Esophagus muscularis mucosa (tissue), 4 donors: ENCODE data around the gene AJUBA. TPM values are rescaled to one million over a fixed set of nuclear protein-coding genes. Genes with fewer than 3 reads are reported as not detected.

ENCODE experiments used
- DNase-seq: peaks from one replicate; pipeline ENCODE4 v3.0.0-alpha.2; 2017; ENCODE audit errors: extremely low spot score
- H3K27ac ChIP-seq, 4 donors: fragments of 200-600 bp; sonication (generic); replicated peaks in 1 of 4; 1 replicate in 3 of 4; 2 replicates in 1 of 4; pipeline ENCODE4 v1.5.1; 2016 to 2019; ENCODE audit warnings: mild to moderate bottlenecking in 1 of 4
- H3K27me3 ChIP-seq, 4 donors: fragments of 200-600 bp; sonication (generic); one replicate each; pipeline versions ENCODE4 v1.5.1 to v1.6.0; 2016 to 2019
- H3K36me3 ChIP-seq, 4 donors: fragments of 200-600 bp; sonication (generic); one replicate each; pipeline ENCODE4 v1.5.1; 2016 to 2019
- H3K4me1 ChIP-seq, 4 donors: fragments of 200-600 bp; sonication (generic); one replicate each; pipeline ENCODE4 v1.5.1; 2016 to 2019
- H3K4me3 ChIP-seq, 4 donors: fragments of 200-600 bp; sonication (generic); 1 replicate in 2 of 4; 2 replicates in 2 of 4; pipeline ENCODE4 v1.5.1; 2016 to 2019; ENCODE audit warnings: mild to moderate bottlenecking in 4 of 4, moderate library complexity in 1 of 4
- H3K9me3 ChIP-seq, 4 donors: fragments of 200-600 bp; sonication (generic); 1 replicate in 3 of 4; 2 replicates in 1 of 4; pipeline ENCODE4 v1.5.1; 2016 to 2019
- CTCF ChIP-seq, 3 experiments: fragments of 200-600 bp in 2 of 3; fragments of 450-650 bp in 1 of 3; sonication (generic) in 2 of 3; IDR thresholded peaks; one replicate each; pipeline ENCODE4 v1.5.1; 2017 to 2019; ENCODE audit warnings: antibody characterized with exemption in 3 of 3, mild to moderate bottlenecking in 2 of 3, moderate library complexity in 1 of 3
- EP300 ChIP-seq: sonication (generic); formaldehyde crosslinking; IDR thresholded peaks from one replicate; pipeline ENCODE4 v1.6.1; 2017; ENCODE audit warnings: antibody characterized with exemption
- POLR2A ChIP-seq: fragments of 450-650 bp; IDR thresholded peaks from one replicate; pipeline ENCODE4 v1.6.1; 2017; ENCODE audit warnings: antibody characterized with exemption, moderate library complexity, mild to moderate bottlenecking, low read depth
- POLR2AphosphoS5 ChIP-seq, 2 donors: sonication (generic); formaldehyde crosslinking; IDR thresholded peaks; one replicate each; pipeline ENCODE4 v1.6.1; 2017; ENCODE audit warnings: antibody characterized with exemption in 2 of 2
- WGBS: methylation state at CpG from one replicate; pipeline ENCODE4 v1.1.5; 2018; 5-methylcytosine and 5-hydroxymethylcytosine counted together
- intact Hi-C: fragments of 100-400 bp; cut with DNase I; formaldehyde crosslinking; loops from one replicate; pipeline ENCODE4 v1.15.1; 2023
- total RNA-seq, 4 donors: library from RNA; depleted of rRNA; stranded (reverse); fragments of >200 nt; gene quantifications; one replicate each; pipeline versions ENCODE4 v1.1.0 to v1.2.1, GENCODE V29; 2016

AJUBA gene
- total RNA-seq, 4 donors from 2014 or later: 7.0 to 32.5 (median 17.9) TPM

GRCh38 chr14:22995889-22996625, 13.7 kb upstream of the AJUBA start:
- Histone ChIP-seq H3K27ac (no peak overlapping the region), H3K4me3 (no peak overlapping the region), H3K4me1 (peaks cover 0 to 10% (median 8%) of the 10 kb centered on the region in 4 donors), H3K9me3 (no peaks in the 10 kb centered on the region), H3K27me3 (no peaks in the 10 kb centered on the region), H3K36me3 (peaks cover 0 to 21% (median 3%) of the 10 kb centered on the region in 4 donors)
- WGBS: 94% methylated on average over 9 of the region's 9 CpGs
- TF ChIP-seq EP300 (no peak), CTCF (IDR thresholded peaks at IDR 0.05) (no peak), POLR2A (no peak), POLR2AphosphoS5 (IDR thresholded peaks at IDR 0.05) (no peak)
- DNase-seq: no peak
- intact Hi-C loops: loop anchor here (2.0 kb wide), 1 partner anchor 55 kb away; no protein-coding TSS in a partner anchor

DNA sequence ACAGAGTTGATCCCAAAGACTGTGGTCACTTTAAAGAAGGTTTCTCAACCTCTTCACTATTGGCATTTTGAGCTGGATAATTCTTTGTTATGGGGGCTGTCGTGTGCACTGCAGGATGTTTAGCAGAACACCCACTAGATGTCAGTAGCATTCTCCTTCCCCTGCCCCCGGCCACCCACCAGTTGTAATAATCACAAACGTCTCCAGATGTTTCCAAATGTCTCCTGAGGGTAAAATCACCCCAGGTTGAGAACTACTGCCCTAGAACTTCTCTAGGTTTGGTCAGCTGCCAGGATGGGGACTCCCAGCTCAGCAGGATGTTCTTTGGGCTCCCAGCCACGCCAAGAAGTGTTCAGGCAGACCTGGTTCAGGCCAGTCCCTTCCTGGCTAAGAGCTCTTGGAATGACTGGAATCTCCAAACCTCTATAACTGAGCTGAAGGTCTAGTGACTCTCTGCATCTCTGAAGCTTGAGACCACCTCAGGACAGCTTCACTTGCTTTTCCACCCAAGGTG, 12.5 kb upstream of the AJUBA start:
- Histone ChIP-seq H3K36me3 (peaks cover 0 to 21% (median 7%) of the 10 kb centered on the region in 4 donors), H3K27me3 (no peaks in the 10 kb centered on the region), H3K4me1 (peaks cover 0 to 10% (median 8%) of the 10 kb centered on the region in 4 donors), H3K9me3 (no peaks in the 10 kb centered on the region), H3K4me3 (no peak overlapping the region), H3K27ac (no peak overlapping the region)
- no peak for TF ChIP-seq EP300
- peak; percentile 36 to 53 (median 47) for TF ChIP-seq CTCF (IDR thresholded peaks at IDR 0.05)
- 18% methylated on average over 4 of the region's 4 CpGs for WGBS
- intact Hi-C loops: loop anchor here (2.0 kb wide), 1 partner anchor 56 kb away; no protein-coding TSS in a partner anchor
- DNase-seq: no peak

DNA sequence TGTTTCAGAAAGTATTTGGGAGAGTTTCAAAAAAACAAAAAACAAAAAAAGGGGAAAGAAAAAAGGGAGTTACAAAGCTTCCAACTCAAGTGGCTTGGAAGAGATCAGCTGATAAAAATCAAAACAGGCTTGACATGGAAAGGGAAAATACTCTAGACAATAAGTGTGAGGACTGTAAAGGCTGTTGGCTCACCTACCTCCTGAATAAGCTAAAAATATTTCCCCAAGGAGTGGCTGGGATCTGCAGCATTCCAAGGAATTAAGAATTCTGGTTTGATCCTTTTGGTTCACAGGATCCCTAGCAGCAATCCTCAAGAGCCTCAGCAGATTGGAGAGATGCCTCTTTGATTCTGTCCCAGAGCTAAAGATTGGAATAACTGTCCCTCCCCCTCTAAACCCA, 11.2 kb upstream of the AJUBA start:
- TF ChIP-seq CTCF (IDR thresholded peaks at IDR 0.05) (no peak), POLR2AphosphoS5 (IDR thresholded peaks at IDR 0.05) (no peak), POLR2A (no peak), EP300 (no peak)
- Histone ChIP-seq H3K4me1 (peaks cover 0 to 10% (median 8%) of the 10 kb centered on the region in 4 donors), H3K4me3 (no peak overlapping the region), H3K27ac (no peak overlapping the region), H3K9me3 (no peaks in the 10 kb centered on the region), H3K36me3 (peaks cover 0 to 26% (median 12%) of the 10 kb centered on the region in 4 donors), H3K27me3 (no peaks in the 10 kb centered on the region)
- intact Hi-C loops: no loop called here
- no peak for DNase-seq

GRCh38 chr14:22991852-22992251, 9.5 kb upstream of the AJUBA start:
- Histone ChIP-seq H3K27me3 (no peaks in the 10 kb centered on the region), H3K36me3 (peaks cover 0 to 35% (median 13%) of the 10 kb centered on the region in 4 donors), H3K27ac (no peak overlapping the region), H3K4me3 (no peak overlapping the region), H3K4me1 (peaks cover 0 to 10% (median 8%) of the 10 kb centered on the region in 4 donors), H3K9me3 (no peaks in the 10 kb centered on the region)
- TF ChIP-seq POLR2AphosphoS5 (IDR thresholded peaks at IDR 0.05): no peak
- no peak for TF ChIP-seq CTCF (IDR thresholded peaks at IDR 0.05)
- no peak for TF ChIP-seq POLR2A
- no peak for TF ChIP-seq EP300
- intact Hi-C loops: no loop called here
- DNase-seq: no peak
- 91% methylated on average over 8 of the region's 8 CpGs for whole genome bisulfite sequencing
